WERI-Rb-1 (cell line): ENCODE measurements around the gene SMYD3.

ENCODE experiments used
- DNase-seq: peaks from one replicate; pipeline ENCODE4 v3.0.0-alpha.2; 2020
- H3K27ac ChIP-seq: fragments of 250-450 bp; sonication (Bioruptor Pico); 2 replicates; pipeline ENCODE4 v1.5.1; 2020; ENCODE audit warnings: mild to moderate bottlenecking, moderate library complexity
- H3K27me3 ChIP-seq: fragments of 250-450 bp; sonication (Bioruptor Pico); 2 replicates; pipeline ENCODE4 v1.5.1; 2021; ENCODE audit warnings: mild to moderate bottlenecking, low read depth, moderate library complexity; ENCODE audit not compliant: insufficient read depth, severe bottlenecking
- H3K36me3 ChIP-seq: fragments of 250-450 bp; sonication (Bioruptor Pico); 2 replicates; pipeline ENCODE4 v1.5.1; 2020; ENCODE audit warnings: mild to moderate bottlenecking, moderate library complexity
- H3K4me3 ChIP-seq: 2 replicates; pipeline ENCODE4 v1.5.1; 2011; ENCODE audit warnings: low read depth, mild to moderate bottlenecking, control low read depth, low read length
- H3K9me3 ChIP-seq: fragments of 250-450 bp; sonication (Bioruptor Pico); 2 replicates; pipeline ENCODE4 v1.5.1; 2021; ENCODE audit warnings: mild to moderate bottlenecking, moderate library complexity; ENCODE audit not compliant: severe bottlenecking
- TF ChIP-seq, protein P1 (sequence below): IDR thresholded peaks from 2 replicates; pipeline ENCODE4 v1.5.1; 2011; ENCODE audit warnings: low read depth, mild to moderate bottlenecking, control low read depth, inconsistent platforms, low read length

The SMYD3 gene

DNA sequence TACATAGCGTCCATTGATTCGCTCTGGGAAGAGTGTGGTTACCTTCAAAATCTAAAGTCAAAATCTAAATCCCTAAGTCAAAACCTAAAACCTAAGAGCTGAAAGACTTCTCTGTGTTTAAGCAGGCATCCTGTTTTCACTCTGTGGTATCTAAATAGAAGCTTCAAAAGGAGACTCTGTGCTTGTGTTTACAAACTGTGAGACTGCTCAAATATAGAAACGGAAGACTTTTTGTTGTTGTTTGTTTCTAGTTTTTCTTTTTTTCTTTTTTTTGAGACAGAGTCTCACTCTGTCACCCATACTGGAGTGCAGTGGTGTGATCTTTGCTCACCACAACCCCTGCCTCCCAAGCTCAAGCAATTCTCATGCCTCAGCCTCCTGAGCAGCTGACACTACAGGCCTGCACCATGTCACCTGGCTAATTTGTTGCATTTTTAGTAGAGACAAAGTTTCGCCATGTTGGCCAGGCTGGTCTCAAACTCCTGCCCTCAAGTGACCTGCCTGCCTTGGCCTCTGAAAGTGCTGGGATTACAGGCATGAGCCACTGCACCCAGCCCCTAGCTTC, 425.9 kb downstream of the SMYD3 start:
- Histone ChIP-seq H3K9me3 (no peaks in the 10 kb centered on the region), H3K27ac (no peak overlapping the region), H3K36me3 (no peaks in the 10 kb centered on the region), H3K4me3 (no peak overlapping the region), H3K27me3 (no peaks in the 10 kb centered on the region)
- TF ChIP-seq, protein P1, sequence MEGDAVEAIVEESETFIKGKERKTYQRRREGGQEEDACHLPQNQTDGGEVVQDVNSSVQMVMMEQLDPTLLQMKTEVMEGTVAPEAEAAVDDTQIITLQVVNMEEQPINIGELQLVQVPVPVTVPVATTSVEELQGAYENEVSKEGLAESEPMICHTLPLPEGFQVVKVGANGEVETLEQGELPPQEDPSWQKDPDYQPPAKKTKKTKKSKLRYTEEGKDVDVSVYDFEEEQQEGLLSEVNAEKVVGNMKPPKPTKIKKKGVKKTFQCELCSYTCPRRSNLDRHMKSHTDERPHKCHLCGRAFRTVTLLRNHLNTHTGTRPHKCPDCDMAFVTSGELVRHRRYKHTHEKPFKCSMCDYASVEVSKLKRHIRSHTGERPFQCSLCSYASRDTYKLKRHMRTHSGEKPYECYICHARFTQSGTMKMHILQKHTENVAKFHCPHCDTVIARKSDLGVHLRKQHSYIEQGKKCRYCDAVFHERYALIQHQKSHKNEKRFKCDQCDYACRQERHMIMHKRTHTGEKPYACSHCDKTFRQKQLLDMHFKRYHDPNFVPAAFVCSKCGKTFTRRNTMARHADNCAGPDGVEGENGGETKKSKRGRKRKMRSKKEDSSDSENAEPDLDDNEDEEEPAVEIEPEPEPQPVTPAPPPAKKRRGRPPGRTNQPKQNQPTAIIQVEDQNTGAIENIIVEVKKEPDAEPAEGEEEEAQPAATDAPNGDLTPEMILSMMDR, result no peak
- no peak for DNase-seq

DNA sequence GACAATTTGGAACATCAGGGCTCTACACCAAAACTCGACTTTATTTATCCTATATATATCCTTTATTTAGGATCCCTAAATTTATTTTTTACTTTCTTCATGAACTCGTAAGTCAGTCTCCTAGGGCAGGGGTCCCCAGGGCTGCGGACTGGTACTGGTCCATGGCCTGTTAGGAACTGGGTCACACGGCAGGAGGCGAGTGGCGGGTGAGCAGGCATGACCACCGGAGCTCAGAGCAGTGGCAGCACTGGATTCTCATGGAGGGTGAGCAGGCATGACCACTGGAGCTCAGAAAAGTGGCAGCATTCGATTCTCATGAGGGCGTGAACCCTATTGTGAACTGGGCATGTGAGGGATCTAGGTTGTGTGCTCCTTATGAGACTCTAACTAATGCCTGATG, 427.0 kb downstream of the SMYD3 start:
- TF ChIP-seq, protein P1, result no peak
- Histone ChIP-seq H3K36me3 (no peaks in the 10 kb centered on the region), H3K27ac (no peak overlapping the region), H3K9me3 (no peaks in the 10 kb centered on the region), H3K4me3 (no peak overlapping the region), H3K27me3 (no peaks in the 10 kb centered on the region)
- no peak for DNase-seq

DNA sequence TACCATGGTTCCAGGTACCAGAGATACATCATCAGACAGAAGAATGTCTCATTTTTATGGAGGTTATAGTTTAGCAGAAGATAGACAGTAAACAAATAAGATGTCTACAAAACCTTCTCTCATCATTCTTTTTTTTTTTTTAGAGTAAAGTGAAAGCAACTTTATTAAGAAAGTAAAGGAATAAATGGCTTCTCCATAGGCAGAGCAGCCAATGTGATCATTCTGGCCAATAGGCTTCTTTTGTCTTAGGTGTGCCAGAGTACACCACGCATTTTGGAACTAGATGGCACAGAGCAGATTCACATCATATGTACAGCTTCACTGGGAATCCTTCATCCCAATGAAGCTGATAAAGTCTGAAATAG, 428.2 kb downstream of the SMYD3 start:
- H3K27ac ChIP-seq, result no peak overlapping the region
- no peaks in the 10 kb centered on the region for H3K9me3 ChIP-seq
- H3K4me3 ChIP-seq, result no peak overlapping the region
- no peaks in the 10 kb centered on the region for H3K27me3 ChIP-seq
- no peak for DNase-seq
- H3K36me3 ChIP-seq, result no peaks in the 10 kb centered on the region
- TF ChIP-seq, protein P1, result no peak

DNA sequence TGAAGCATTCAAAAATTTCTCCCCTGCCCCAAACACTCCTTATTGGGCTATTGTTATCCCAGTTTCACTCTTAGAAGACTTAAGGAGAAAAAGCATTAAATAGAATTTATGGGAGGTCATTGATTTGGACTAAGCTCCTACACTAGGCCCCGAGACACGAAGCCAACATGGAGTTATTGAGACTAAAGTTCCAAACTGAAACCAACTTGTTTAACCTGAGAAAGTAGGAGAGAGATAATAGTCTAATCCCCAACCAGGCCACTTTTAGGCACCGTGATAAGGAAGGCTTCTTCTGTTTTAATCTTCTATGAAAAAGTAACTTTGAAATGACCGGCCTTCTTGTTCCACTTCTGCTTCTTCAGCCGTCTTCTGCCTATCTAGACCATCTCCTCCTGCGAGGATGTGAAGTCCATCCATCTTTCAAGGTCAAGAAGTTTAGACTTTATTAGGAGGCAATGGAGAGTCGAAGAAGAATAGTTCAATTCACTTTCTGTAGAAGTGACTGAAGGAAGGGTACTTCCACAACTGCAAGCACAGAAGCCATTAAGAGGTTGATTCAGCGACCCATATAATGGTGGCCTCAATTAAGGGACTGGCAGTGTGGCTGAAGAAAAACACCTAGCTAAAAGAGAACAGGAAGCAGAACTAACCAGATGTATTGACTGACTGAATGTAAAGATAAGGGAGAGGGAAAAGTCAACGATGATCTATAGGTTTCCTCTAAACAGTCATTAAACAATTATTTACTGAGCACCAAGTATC, 428.8 kb downstream of the SMYD3 start:
- H3K27ac ChIP-seq, result no peak overlapping the region
- TF ChIP-seq, protein P1, result no peak
- no peaks in the 10 kb centered on the region for H3K27me3 ChIP-seq
- H3K36me3 ChIP-seq, result no peaks in the 10 kb centered on the region
- DNase-seq, result no peak
- no peak overlapping the region for H3K4me3 ChIP-seq
- no peaks in the 10 kb centered on the region for H3K9me3 ChIP-seq

DNA sequence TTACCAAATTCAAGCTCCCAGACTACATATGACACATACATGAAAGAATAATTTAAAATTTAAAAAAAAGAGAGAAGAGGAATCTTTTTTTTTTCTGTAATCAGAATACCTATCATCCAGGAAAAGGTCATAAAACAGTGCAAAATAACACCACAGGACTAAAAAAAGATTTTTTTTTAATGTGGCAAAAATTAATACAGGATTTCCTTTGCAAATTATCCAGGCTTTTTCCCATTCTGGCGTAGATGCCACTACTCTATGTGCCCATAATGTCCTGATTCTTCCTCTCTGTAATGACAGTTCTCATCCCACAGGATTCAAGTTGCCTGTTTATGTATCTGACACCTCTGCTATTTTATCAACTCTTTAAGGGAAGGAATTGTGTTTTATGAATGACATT, 429.6 kb downstream of the SMYD3 start:
- H3K27ac ChIP-seq, result no peak overlapping the region
- no peak for DNase-seq
- H3K9me3 ChIP-seq, result no peaks in the 10 kb centered on the region
- TF ChIP-seq, protein P1, result no peak
- no peak overlapping the region for H3K4me3 ChIP-seq
- H3K27me3 ChIP-seq, result no peaks in the 10 kb centered on the region
- no peaks in the 10 kb centered on the region for H3K36me3 ChIP-seq

DNA sequence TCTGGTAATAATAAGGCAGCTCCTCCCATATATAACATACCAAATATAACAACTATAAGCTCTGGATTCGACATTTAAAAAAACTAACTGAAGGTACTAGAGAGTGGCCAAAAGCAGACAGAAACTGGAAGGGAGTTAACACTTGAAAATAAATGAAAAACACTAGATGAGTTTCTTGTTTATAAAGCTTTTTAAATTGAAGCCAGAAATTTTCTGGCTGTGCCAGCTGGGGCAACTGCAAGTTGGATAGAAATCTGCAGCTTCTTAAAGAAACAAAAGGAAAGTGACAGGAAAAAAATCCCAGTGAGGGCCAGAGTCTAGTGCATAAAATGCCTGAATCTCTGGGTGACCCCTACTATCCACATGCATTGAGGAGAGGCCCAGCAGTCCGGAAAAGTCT, 432.7 kb downstream of the SMYD3 start:
- H3K4me3 ChIP-seq, result no peak overlapping the region
- TF ChIP-seq, protein P1, result no peak
- no peaks in the 10 kb centered on the region for H3K27me3 ChIP-seq

More for the DNA sequence above, 432.7 kb downstream of the SMYD3 start:
- no peaks in the 10 kb centered on the region for H3K9me3 ChIP-seq
- no peak overlapping the region for H3K27ac ChIP-seq
- no peak for DNase-seq
- no peaks in the 10 kb centered on the region for H3K36me3 ChIP-seq
